ENCODE data around the gene UBE2H.
A peak's percentile ranks its signal among the peaks of the same experiment; 100 is the strongest.

The UBE2H gene

DNA sequence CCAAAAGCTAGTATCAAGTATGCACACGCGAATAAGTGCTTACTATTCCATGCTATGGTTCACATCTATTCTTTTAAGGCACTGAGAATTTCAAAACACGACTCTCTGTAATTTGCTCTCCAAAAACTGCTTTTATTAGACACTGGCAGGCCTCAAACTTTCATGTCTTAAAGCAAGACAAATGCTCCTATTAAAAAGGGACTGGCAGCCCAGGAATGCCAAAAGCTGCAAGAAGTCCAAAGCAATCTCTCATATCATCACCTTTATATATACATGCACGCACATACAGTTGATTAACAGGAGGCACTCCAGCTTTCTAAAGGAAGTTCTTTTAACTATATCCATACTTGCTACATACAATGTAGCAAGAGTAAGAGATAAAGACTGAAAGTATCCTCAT lies 34.8 kb downstream of the UBE2H start:
- H3K79me1 ChIP-seq (ENCODE audit: low read depth, low read length), result peaks cover 7% of the 10 kb centered on the region
- peak overlapping the region; percentile 32 for H3K27ac ChIP-seq (replicated peaks; ENCODE audit: low read length)
- H3K4ac ChIP-seq (ENCODE audit: low read length), result no peak overlapping the region
- no peak overlapping the region for H3K23ac ChIP-seq (ENCODE audit: low read depth, low read length, poor library complexity)
- H4K8ac ChIP-seq (ENCODE audit: low read depth, low read length), result no peak overlapping the region
- H3K9ac ChIP-seq (ENCODE audit: low read depth, low read length, poor library complexity), result no peak overlapping the region
- H3K14ac ChIP-seq (ENCODE audit: low read length), result no peak overlapping the region
- no peak overlapping the region for H2BK120ac ChIP-seq (ENCODE audit: low read depth, low read length)
- DNase-seq (ENCODE audit: low spot score), result no peak
- H2BK15ac ChIP-seq (ENCODE audit: low read length), result no peak overlapping the region
- peaks cover 0 to 22% of the 10 kb centered on the region in 2 donors for H3K36me3 ChIP-seq (replicated peaks in 1 of 2; ENCODE audit: control insufficient read depth in 2 of 2, insufficient read depth in 2 of 2, low read length in 2 of 2)
- H3K18ac ChIP-seq (ENCODE audit: low read length), result no peak overlapping the region
- H2AFZ ChIP-seq (ENCODE audit: low read length), result no peak overlapping the region
- peaks cover 8 to 17% of the 10 kb centered on the region in 2 donors for H3K4me1 ChIP-seq (ENCODE audit: control insufficient read depth in 2 of 2, insufficient read depth in 1 of 2, low read depth in 1 of 2, low read length in 2 of 2)
- H3K27me3 ChIP-seq (ENCODE audit: control insufficient read depth in 3 of 3, insufficient read depth in 3 of 3, low read depth in 1 of 3, low read length in 3 of 3), result no peaks in the 10 kb centered on the region
- H3K4me3 ChIP-seq (ENCODE audit: low read length in 2 of 2), result no peak overlapping the region
- WGBS, 2 donors (ENCODE audit: extremely low coverage in 2 of 2, insufficient read length in 2 of 2, insufficient replicate concordance in 1 of 2), result no CpG with 5 or more reads among the region's 4 CpGs
- H2BK5ac ChIP-seq (ENCODE audit: low read length), result no peak overlapping the region
- no peak overlapping the region for H2BK12ac ChIP-seq (ENCODE audit: low read length)
- H3K9me3 ChIP-seq (replicated peaks in 1 of 2; ENCODE audit: control insufficient read depth in 2 of 2, insufficient read depth in 1 of 2, low read depth in 1 of 2, low read length in 2 of 2), result no peaks in the 10 kb centered on the region
- H3K4me2 ChIP-seq (ENCODE audit: insufficient read depth, low read length, poor library complexity, severe bottlenecking), result no peak overlapping the region
- H4K91ac ChIP-seq (ENCODE audit: low read depth, low read length, poor library complexity), result no peak overlapping the region
- no peak overlapping the region for H2AK5ac ChIP-seq (ENCODE audit: low read depth, low read length)

DNA sequence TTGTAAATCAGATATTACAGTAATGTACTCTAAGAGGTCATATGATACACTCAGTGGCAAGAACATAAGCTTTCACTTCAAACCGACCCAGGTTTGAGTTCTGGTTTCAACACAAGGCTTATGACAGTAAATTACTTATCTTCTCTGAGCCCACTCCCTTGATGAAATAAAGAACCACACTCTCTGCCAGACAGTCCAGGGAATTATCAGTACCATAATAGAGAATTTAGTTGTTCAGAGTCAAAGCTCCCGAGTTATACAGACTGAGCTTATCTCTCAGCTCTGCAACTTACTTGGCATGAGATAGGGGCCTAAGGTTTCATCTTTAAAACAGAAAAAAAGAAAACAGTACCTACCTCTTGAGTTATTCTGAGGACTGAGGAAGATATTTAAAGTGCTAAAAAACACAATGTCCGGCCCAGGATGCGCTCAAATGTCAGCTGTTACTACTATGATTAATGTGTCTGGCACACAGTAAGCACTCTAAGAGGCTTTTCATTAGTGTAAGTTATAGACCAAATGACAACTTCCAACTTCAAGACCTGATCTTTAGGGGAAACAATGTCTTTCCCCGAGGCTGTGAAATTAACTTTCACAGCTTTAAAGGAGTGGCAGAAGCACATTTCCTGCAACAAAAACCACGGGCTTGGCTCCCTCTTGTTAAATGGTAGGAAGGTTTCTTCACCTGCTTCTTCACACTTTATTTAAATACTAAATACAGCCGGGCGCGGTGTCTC lies 38.1 kb downstream of the UBE2H start:
- Histone ChIP-seq H4K91ac (ENCODE audit: low read depth, low read length, poor library complexity) (no peak overlapping the region), H3K14ac (ENCODE audit: low read length) (no peak overlapping the region), H3K18ac (ENCODE audit: low read length) (no peak overlapping the region), H2AFZ (ENCODE audit: low read length) (no peak overlapping the region), H3K4ac (ENCODE audit: low read length) (no peak overlapping the region), H3K79me1 (ENCODE audit: low read depth, low read length) (peaks cover 7% of the 10 kb centered on the region), H3K27ac (replicated peaks; ENCODE audit: low read length) (no peak overlapping the region), H3K27me3 (ENCODE audit: control insufficient read depth in 3 of 3, insufficient read depth in 3 of 3, low read depth in 1 of 3, low read length in 3 of 3) (no peaks in the 10 kb centered on the region), H3K23ac (ENCODE audit: low read depth, low read length, poor library complexity) (no peak overlapping the region), H4K8ac (ENCODE audit: low read depth, low read length) (no peak overlapping the region), H2BK12ac (ENCODE audit: low read length) (no peak overlapping the region), H3K9me3 (replicated peaks in 1 of 2; ENCODE audit: control insufficient read depth in 2 of 2, insufficient read depth in 1 of 2, low read depth in 1 of 2, low read length in 2 of 2) (no peaks in the 10 kb centered on the region), H3K9ac (ENCODE audit: low read depth, low read length, poor library complexity) (no peak overlapping the region), H3K4me1 (ENCODE audit: control insufficient read depth in 2 of 2, insufficient read depth in 1 of 2, low read depth in 1 of 2, low read length in 2 of 2) (peaks cover 8 to 17% of the 10 kb centered on the region in 2 donors), H3K4me2 (ENCODE audit: insufficient read depth, low read length, poor library complexity, severe bottlenecking) (no peak overlapping the region), H3K4me3 (ENCODE audit: low read length in 2 of 2) (no peak overlapping the region), H2BK5ac (ENCODE audit: low read length) (no peak overlapping the region), H2AK5ac (ENCODE audit: low read depth, low read length) (no peak overlapping the region), H2BK120ac (ENCODE audit: low read depth, low read length) (no peak overlapping the region), H2BK15ac (ENCODE audit: low read length) (no peak overlapping the region), H3K36me3 (replicated peaks in 1 of 2; ENCODE audit: control insufficient read depth in 2 of 2, insufficient read depth in 2 of 2, low read length in 2 of 2) (peaks cover 0 to 24% of the 10 kb centered on the region in 2 donors)
- WGBS, 2 donors (ENCODE audit: extremely low coverage in 2 of 2, insufficient read length in 2 of 2, insufficient replicate concordance in 1 of 2), result no CpG with 5 or more reads among the region's 9 CpGs
- no peak for DNase-seq (ENCODE audit: low spot score)

DNA sequence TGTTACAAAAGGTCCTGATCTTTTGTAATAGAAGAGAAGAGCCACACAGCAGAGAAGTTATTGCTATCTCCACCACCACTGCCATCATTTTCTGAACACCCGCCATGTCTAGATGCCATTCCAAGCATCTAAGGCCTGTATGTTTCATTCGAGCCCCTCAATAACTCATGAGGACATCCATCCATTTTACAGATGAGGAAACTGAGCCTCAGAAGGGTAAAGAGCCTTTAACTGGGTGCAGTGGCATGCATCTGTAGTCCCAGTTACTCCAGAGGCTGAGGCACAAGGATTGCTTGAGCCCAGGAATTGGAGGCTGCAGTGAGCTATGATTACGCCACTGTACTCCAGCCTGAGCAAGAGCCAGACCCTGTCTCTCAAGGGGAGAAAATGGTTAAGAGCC lies 39.3 kb downstream of the UBE2H start:
- Histone ChIP-seq H3K36me3 (replicated peaks in 1 of 2; ENCODE audit: control insufficient read depth in 2 of 2, insufficient read depth in 2 of 2, low read length in 2 of 2) (peaks cover 0 to 19% of the 10 kb centered on the region in 2 donors), H2BK12ac (ENCODE audit: low read length) (no peak overlapping the region), H3K4me2 (ENCODE audit: insufficient read depth, low read length, poor library complexity, severe bottlenecking) (no peak overlapping the region), H3K79me1 (ENCODE audit: low read depth, low read length) (peaks cover 5% of the 10 kb centered on the region), H2BK5ac (ENCODE audit: low read length) (no peak overlapping the region), H4K91ac (ENCODE audit: low read depth, low read length, poor library complexity) (no peak overlapping the region), H3K9me3 (replicated peaks in 1 of 2; ENCODE audit: control insufficient read depth in 2 of 2, insufficient read depth in 1 of 2, low read depth in 1 of 2, low read length in 2 of 2) (no peaks in the 10 kb centered on the region), H3K27me3 (ENCODE audit: control insufficient read depth in 3 of 3, insufficient read depth in 3 of 3, low read depth in 1 of 3, low read length in 3 of 3) (no peaks in the 10 kb centered on the region), H3K4ac (ENCODE audit: low read length) (no peak overlapping the region), H2AK5ac (ENCODE audit: low read depth, low read length) (no peak overlapping the region), H2BK15ac (ENCODE audit: low read length) (no peak overlapping the region), H4K8ac (ENCODE audit: low read depth, low read length) (no peak overlapping the region), H3K18ac (ENCODE audit: low read length) (no peak overlapping the region), H3K27ac (replicated peaks; ENCODE audit: low read length) (no peak overlapping the region), H3K4me3 (ENCODE audit: low read length in 2 of 2) (no peak overlapping the region), H3K4me1 (ENCODE audit: control insufficient read depth in 2 of 2, insufficient read depth in 1 of 2, low read depth in 1 of 2, low read length in 2 of 2) (peaks cover 13 to 15% of the 10 kb centered on the region in 2 donors), H3K23ac (ENCODE audit: low read depth, low read length, poor library complexity) (no peak overlapping the region), H2BK120ac (ENCODE audit: low read depth, low read length) (no peak overlapping the region), H3K9ac (ENCODE audit: low read depth, low read length, poor library complexity) (no peak overlapping the region), H2AFZ (ENCODE audit: low read length) (no peak overlapping the region), H3K14ac (ENCODE audit: low read length) (no peak overlapping the region)
- no CpG with 5 or more reads among the region's 3 CpGs for WGBS, 2 donors (ENCODE audit: extremely low coverage in 2 of 2, insufficient read length in 2 of 2, insufficient replicate concordance in 1 of 2)
- no peak for DNase-seq (ENCODE audit: low spot score)

DNA sequence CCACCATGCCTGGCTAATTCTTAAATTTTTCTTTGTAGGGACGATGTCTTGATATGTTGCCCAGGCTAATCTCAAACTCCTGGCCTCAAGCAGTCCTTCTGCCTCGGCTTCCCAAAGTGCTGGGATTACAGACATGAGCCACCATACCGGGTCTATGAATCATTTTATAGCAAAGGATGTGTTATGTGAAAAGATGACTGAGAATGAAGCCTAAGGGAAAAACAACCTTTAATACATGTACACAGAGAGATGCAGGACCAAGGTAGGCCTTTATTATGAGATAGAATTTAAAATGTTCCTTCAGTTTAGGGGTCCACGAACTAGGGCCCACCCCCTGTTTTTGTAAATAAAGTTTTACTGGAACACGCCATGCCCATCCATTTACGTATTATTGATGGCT lies 41.0 kb downstream of the UBE2H start:
- no peak overlapping the region for H3K23ac ChIP-seq (ENCODE audit: low read depth, low read length, poor library complexity)
- no peak overlapping the region for H3K4me2 ChIP-seq (ENCODE audit: insufficient read depth, low read length, poor library complexity, severe bottlenecking)
- H4K91ac ChIP-seq (ENCODE audit: low read depth, low read length, poor library complexity), result no peak overlapping the region
- H2AK5ac ChIP-seq (ENCODE audit: low read depth, low read length), result no peak overlapping the region
- H3K4me1 ChIP-seq (ENCODE audit: control insufficient read depth in 2 of 2, insufficient read depth in 1 of 2, low read depth in 1 of 2, low read length in 2 of 2), result peaks cover 8 to 11% of the 10 kb centered on the region in 2 donors
- no peak for DNase-seq (ENCODE audit: low spot score)
- H2BK12ac ChIP-seq (ENCODE audit: low read length), result no peak overlapping the region
- no peak overlapping the region for H2BK5ac ChIP-seq (ENCODE audit: low read length)
- no peak overlapping the region for H2AFZ ChIP-seq (ENCODE audit: low read length)
- no peak overlapping the region for H3K18ac ChIP-seq (ENCODE audit: low read length)
- H3K27ac ChIP-seq (replicated peaks; ENCODE audit: low read length), result no peak overlapping the region
- no peaks in the 10 kb centered on the region for H3K27me3 ChIP-seq (ENCODE audit: control insufficient read depth in 3 of 3, insufficient read depth in 3 of 3, low read depth in 1 of 3, low read length in 3 of 3)
- no peak overlapping the region for H2BK15ac ChIP-seq (ENCODE audit: low read length)
- no peak overlapping the region for H3K4me3 ChIP-seq (ENCODE audit: low read length in 2 of 2)
- H3K9me3 ChIP-seq (replicated peaks in 1 of 2; ENCODE audit: control insufficient read depth in 2 of 2, insufficient read depth in 1 of 2, low read depth in 1 of 2, low read length in 2 of 2), result no peaks in the 10 kb centered on the region
- H4K8ac ChIP-seq (ENCODE audit: low read depth, low read length), result no peak overlapping the region
- peaks cover 4% of the 10 kb centered on the region for H3K79me1 ChIP-seq (ENCODE audit: low read depth, low read length)
- H3K14ac ChIP-seq (ENCODE audit: low read length), result no peak overlapping the region
- no peak overlapping the region for H2BK120ac ChIP-seq (ENCODE audit: low read depth, low read length)
- WGBS, 2 donors (ENCODE audit: extremely low coverage in 2 of 2, insufficient read length in 2 of 2, insufficient replicate concordance in 1 of 2), result no CpG with 5 or more reads among the region's 6 CpGs
- peaks cover 2 to 24% of the 10 kb centered on the region in 2 donors for H3K36me3 ChIP-seq (replicated peaks in 1 of 2; ENCODE audit: control insufficient read depth in 2 of 2, insufficient read depth in 2 of 2, low read length in 2 of 2)
- no peak overlapping the region for H3K4ac ChIP-seq (ENCODE audit: low read length)
- no peak overlapping the region for H3K9ac ChIP-seq (ENCODE audit: low read depth, low read length, poor library complexity)

Data from neuronal stem cell (in vitro differentiated cells).